Retina (tissue), 1 donor: ENCODE results near the gene NINJ1.

Experiments
- DNase-seq: peaks from one replicate; pipeline ENCODE4 v3.0.0-alpha.2; 2016

The NINJ1 gene

GRCh38 chr9:93132287-93132927 is 1.6 kb downstream of the NINJ1 start:
- DNase-seq, result no peak

DNA sequence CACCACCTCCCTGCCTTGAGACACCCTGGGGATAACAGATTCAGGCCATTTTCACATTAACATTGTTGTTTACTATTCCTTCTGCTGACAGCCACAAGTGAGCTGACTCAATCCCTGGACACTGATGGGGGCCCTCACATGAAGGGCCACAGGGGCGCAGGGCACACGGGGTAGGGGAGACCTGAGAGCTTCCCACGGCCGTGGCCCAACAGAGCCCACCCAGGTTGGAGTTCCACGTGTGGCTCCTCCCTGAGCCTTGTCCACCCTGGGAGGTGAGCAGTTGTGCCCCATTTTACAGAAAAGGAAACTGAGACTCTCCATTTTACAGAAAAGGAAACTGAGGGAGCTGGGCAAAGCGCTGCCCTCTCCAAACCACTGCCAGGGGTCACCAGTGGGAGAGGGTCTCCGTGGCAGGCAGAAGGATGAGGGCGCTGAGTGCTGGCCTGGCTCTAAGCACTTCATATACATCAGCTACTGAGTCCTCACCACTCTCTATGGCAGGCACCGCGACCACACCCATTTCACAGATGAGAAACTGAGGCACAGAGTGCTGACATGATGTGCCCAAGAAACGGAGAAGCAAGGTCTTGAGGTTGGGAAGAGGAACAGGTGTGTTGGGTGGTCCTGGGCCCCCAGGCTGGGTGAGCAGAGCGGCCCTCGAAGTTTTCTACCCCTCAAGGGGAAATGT is 2.3 kb downstream of the NINJ1 start:
- DNase-seq, result no peak

GRCh38 chr9:93130861-93131481 is 3.1 kb downstream of the NINJ1 start:
- no peak for DNase-seq

DNA sequence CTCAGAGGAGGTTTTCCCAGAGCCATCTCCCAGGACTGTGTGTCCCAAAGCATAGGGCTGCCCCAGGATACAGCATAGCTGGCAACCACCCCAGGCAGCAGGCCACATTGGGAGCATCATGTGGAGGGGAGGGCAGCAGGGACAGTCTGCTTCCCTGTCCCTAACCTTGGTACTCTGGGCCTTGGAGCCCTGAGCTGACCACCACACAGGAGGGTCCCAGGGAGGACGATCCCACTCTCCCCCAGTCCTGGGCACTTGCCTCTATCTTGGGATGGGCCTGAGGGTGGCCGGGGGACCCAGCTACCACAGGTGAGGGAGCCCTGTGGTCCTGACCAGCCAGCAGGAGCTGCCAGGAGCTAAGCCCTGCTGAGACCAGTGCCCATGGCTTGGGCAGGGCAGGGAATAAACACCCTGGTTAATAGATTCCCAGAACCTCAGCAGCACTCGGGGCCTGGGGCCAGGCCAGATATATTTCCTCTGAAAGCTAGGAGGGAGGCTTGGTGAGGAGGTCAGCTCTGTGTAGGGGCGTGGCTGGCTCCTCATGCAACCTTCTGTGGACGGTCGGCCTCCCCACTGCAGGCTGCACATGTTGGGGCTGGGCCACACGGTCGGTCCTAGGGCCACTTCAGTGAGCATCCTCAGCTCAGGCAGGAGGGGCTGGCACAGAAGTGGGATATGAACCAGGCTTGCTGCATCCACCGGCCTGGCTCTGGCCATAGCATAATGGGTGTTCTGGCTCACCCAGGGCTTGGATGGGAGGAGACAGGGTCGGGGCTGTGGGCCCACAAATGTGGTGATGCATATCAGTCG is 4.2 kb downstream of the NINJ1 start:
- DNase-seq, result no peak

GRCh38 chr9:93129286-93129685 is 4.8 kb downstream of the NINJ1 start:
- no peak for DNase-seq

DNA sequence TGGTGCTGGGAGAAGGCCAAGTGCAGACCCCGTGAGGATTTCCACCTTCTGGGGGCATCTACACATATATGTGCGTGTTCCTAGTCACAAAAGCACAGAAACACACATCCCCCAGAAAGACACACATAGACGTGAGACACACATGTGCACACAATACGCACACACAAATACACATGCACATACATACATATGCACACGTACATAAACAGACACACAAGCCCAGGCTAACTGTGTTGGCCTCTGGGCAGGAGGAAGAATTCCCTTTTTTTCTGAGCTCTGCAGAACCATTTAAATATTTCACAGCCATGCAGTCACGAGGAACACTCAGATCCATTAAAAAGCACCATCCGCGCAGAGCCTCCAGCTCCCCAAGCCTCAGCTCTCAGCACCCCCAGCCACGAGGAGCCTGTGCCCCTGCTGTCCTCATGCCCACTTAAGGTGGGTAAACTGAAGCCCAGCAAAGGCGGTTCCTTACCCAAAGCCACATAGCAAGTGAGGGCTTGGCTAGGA is 5.3 kb downstream of the NINJ1 start:
- DNase-seq, result no peak

- no peak for DNase-seq
Measured at GRCh38 chr9:93128011-93128714, 5.9 kb downstream of the NINJ1 start.

- DNase-seq, result no peak
Measured at GRCh38 chr9:93127395-93127911, 6.6 kb downstream of the NINJ1 start.

DNA sequence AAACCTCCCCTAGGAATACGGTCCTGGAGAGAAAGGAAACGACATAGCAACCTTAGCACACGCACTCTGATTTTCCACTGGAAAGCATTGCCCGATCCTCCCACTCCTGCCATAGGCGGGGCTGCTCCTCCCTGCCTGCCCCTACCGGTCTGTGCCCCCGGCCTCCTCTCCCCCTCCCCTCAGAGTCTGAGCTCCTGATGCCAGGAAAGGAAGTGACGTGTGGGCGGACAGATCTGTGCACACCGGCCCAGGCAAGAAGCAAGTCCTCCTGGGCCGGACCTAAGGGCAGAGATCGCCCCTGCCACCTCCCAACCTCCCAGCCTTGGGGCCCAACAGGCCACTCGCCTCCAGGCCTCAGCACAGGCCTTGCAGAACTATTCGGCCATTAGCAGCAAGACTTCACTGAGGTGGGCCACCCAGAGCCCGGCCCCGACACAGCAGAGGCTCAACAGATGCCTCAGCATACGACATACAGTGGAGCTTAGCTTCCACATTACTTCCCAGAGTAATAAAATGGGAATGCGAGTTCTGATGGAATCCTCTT is 7.2 kb downstream of the NINJ1 start:
- peak; percentile 63 for DNase-seq

DNA sequence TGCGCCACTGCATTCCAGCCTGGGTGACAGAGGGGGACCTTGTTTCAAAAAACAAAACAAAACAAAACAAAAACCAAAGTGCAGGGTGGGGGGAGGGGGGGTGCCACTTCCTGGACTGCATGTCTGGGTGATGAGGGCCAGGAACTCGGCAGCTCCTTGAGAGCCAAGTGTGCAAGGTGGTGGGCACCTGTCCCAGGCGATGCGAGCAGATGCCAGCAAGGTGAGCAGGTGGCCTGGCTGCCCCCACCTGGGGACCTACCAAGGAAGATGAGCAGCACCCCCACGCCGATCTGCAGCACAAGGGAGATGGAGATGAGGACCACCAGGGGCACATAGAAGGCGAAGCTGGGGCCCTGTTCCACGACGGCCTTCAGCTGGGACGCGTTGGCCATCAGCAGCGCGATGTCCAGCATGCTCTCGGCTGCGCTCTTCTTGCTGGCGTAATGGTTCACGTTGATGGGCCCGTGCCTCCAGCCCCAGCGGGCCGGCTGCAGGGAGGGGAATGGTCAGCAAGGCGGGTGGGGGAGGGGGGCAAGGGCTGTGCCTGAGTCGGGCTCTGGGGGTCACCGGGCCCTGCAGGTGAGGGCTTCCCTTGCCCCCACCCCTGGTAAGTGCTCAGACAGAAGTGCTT is 7.8 kb downstream of the NINJ1 start:
- DNase-seq, result no peak

DNA sequence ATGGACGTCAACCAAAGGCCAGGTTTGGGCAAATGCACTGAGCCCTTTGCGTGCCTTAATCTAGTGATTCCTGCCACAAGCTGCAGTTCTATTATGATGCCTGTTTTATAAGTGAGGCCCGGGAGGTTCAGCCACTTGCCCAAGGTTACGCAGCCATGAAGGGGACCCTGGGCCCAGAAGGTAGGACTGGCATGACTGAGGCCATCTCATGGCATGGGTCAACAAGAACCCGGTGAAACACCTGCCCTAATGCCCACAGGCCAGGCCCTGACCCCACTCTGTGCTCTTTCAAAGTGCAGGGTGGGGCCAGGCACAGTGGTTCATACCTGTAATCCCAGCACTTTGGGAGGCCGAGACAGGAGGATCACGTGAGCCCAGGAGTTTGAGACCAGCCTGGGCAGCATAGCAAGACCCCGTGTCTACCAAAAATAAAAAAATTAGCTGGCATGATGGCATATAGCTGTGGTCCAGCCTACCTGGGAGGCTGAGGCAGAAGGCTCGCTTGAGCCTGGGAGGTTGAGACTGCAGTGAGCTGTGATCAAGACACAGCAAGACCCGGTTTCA is 8.6 kb downstream of the NINJ1 start:
- DNase-seq, result no peak

DNA sequence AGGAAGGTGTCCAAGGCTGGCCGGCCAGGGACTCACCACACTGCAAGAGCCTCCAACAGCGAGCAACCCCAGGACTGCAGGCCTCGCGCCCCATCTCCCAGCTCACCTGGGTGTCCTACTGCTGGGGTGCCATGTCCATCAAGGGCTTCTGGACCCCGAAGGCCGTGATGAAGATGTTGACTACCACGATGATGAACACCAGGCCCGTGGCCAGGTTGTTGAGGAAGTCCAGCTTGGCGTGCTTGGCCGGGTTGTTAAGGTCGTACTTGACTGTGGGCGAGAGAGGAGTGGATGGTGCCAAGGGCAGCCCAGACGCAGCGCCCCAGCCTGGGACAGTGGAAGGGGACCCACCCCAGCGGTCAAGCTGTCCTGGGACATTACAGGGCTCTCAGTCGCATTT is 9.3 kb downstream of the NINJ1 start:
- no peak for DNase-seq

GRCh38 chr9:93123561-93124283 is 10.3 kb downstream of the NINJ1 start:
- no peak for DNase-seq

DNA sequence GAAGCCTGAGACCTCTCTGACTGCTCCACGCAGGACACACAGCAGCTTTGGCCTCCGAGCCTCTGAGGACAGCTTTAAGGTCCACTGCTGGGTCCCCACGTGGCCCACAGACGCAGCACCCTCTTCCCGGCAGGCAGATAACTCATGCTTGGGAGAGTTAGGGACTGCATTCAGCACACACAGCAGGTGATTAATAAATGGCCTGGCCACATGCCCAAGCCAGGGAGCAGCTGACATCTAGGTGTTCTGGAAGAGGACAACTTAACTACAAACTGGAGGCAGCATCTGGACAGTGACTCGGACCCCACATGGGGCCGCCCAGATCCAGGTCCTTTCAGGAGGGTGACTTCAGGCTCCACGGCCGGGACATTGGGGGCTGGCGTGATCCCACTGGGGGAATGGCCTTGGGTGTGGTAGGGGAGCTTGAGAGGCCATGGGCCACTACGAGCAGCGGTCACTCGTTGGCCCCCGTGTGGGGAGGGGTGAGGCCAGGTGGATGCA is 11.3 kb downstream of the NINJ1 start:
- DNase-seq, result no peak

GRCh38 chr9:93121316-93122241 is 12.5 kb downstream of the NINJ1 start:
- no peak for DNase-seq

DNA sequence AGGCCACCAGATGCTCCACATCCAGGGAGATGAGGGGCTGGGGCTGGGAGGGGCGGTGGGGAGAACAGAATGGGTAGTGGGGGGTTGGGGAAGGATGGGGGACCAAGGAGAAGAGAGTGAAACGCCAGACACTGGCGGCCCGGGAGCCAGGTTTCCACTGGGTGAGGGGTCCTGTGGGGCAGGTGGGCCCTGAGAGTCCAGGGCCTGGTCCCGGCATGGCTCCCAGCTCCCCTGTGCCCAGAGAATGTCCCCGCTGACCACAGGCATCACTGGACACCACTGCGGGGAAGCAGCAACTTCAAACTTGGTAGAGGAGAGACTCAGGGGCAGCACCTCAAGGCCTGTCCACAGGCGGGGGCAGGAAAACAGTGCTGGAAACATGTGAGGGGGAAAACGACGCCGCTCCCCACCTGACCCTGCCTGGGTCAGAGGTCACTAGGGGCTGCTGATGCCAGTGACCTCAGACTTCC is 13.2 kb downstream of the NINJ1 start:
- DNase-seq, result no peak

DNA sequence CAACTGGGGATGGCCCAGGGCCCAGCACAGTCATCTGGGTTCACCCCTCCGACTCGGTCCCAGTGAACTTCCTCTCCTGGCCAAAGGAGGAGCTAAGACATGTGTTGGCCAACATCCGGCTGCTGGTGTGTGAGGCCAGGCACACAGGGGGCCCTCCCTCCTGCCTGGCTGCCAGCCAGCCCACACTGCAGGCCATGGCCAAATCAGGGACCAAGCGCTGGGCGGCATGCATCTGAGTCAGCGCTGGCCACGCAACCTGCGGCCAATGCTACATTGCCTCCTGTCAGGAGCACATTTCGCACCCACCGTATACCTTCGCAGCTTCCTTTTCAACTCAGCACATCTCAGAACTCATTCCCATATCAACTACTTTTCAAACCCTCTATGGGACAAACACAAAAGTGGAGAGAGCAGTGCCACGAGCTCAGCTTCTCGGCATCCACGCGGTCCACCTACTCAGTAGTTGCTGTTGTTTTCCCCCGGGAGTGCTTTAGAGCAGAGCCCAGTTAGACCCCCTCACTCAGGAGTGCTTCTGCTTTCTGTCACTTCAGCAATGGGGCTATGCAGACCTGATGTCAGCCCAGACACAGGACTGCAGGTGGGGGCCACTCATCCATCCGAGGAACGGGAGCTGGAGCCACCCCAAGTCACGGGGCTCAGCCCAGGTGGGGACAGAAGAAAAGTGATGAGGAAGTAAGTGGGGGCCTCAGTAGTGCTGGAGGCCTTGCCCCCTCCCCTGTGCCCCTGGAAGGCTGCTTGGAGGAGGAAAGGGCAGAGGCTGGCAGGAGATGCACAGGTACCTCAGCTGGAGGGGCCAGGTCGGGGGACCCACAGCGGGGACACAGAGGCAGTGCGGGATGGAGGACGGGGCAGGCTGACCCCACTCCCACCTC is 13.9 kb downstream of the NINJ1 start:
- DNase-seq, result no peak

- no peak for DNase-seq
Measured at GRCh38 chr9:93119703-93119952, 14.4 kb downstream of the NINJ1 start.
